HCEC 1CT (cell line): Measurements from ENCODE around the gene KLC1.
"Not testable (repeated sequence)": the region's sequence is repeated elsewhere in the genome, so short reads cannot be mapped to it uniquely, and the experiment has no call there.

Experiments
- DNase-seq: peaks from one replicate; pipeline ENCODE4 v3.0.0-alpha.2; 2017

KLC1 gene

GRCh38 chr14:103628684-103629502 is at the start of gene KLC1:
Gene KLC1 (plus strand): TSS chr14:103629211. CDS start chr14:103654565, 25,354 bp downstream.
- DNase-seq = peak; percentile 62

GRCh38 chr14:103581206-103581605 is 47.8 kb upstream of the KLC1 start:
- DNase-seq = no peak

GRCh38 chr14:103581954-103582703 is 46.9 kb upstream of the KLC1 start:
- DNase-seq = no peak

DNA sequence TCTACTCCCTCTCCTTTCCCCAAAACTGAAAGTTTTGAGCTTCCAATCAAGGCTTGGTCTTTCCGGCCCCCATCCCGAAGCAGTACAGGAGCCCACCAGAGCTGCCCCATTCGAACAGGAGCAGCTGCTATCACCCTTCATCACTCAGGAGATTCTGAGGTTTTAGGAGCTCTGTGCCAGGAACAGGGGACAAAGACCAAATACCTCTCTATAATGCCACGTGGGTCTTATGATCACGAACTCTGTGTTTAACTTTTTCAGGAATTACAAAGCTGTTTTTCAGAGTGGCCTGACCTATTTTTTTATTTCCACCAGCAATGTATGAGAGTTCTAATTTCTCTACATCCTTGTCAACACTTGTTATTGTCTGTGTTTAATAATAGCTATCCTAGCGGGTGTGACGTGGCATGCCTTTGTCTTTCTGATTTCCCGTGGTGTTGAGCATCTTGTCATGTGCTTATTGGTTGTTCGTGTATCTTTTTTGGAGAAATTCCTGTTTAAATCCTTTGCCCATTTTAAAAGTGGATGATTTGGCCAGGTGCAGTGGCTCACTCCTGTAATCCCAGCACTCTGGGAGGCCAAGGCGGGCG is 44.6 kb upstream of the KLC1 start:
- no peak for DNase-seq

- no peak for DNase-seq
These were observed 35.4 kb upstream of the KLC1 start for GRCh38 chr14:103593577-103593976.

DNA sequence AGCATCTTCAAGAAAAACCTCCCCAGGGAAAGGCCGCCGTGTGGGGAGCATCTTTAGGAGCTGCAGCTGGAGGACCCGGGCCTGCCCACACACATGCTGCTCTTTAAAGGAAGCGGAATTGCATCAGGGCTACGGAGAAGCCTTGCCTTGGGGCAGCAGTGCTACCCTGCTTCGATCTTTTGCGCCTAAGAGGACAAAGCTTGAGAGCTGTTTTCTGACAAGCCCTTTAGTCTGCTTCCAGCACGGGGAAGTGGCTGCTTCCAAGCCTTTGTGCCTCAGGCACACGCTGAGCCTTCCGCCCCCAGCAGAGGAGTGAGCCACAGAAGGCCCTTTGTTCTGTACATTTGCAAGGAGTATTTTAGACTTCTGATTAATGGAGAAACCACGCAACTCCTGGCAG is 34.7 kb upstream of the KLC1 start:
- no peak for DNase-seq

- peak; percentile 86 for DNase-seq
These were observed 31.2 kb upstream of the KLC1 start for GRCh38 chr14:103597623-103598377.

GRCh38 chr14:103600503-103600902 is 28.5 kb upstream of the KLC1 start:
- DNase-seq = no peak

- no peak for DNase-seq
These were observed 24.4 kb upstream of the KLC1 start for GRCh38 chr14:103604620-103605019.

- peak; percentile 93 for DNase-seq
These were observed 21.9 kb upstream of the KLC1 start for GRCh38 chr14:103606963-103607668.

- no peak for DNase-seq
These were observed 21.2 kb upstream of the KLC1 start for GRCh38 chr14:103607822-103608221.

- not testable (repeated sequence) for DNase-seq
These were observed 19.9 kb upstream of the KLC1 start for GRCh38 chr14:103609081-103609480.

- no peak for DNase-seq
These were observed 17.8 kb upstream of the KLC1 start for GRCh38 chr14:103611215-103611614.

- no peak for DNase-seq
These were observed 15.5 kb upstream of the KLC1 start for GRCh38 chr14:103613517-103613916.

- DNase-seq = no peak
These were observed 12.2 kb upstream of the KLC1 start for GRCh38 chr14:103616635-103617300.

GRCh38 chr14:103619057-103619456 is 10.0 kb upstream of the KLC1 start:
- DNase-seq = no peak

DNA sequence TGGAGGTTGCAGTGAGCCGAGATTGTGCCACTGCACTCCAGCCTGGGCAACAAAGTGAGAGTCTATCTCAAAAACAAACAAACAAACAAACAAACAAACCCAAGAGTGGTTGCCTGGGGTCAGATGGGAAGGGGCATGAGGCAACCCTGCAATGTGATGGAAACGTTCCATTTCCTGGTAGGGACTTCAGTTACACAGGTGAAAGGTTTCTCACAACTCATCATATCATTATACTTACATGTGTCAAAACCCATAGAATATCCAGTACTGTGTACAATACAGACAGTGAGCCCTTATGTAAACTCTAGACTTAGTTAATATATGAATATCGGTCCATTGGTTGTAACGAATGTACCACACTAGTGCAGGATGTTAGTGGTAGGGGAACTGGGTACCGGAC is 7.2 kb upstream of the KLC1 start:
- DNase-seq = no peak

- no peak for DNase-seq
These were observed 5.7 kb upstream of the KLC1 start for GRCh38 chr14:103623308-103623707.

GRCh38 chr14:103623883-103624482 is 5.0 kb upstream of the KLC1 start:
- DNase-seq = no peak

GRCh38 chr14:103624860-103625259 is 4.2 kb upstream of the KLC1 start:
- peak; percentile 73 for DNase-seq

- no peak for DNase-seq
These were observed 3.5 kb upstream of the KLC1 start for GRCh38 chr14:103625356-103626095.
